Measurements from ENCODE around the gene SMYD3. TPM values are rescaled to one million over a fixed set of nuclear protein-coding genes. Genes with fewer than 3 reads are reported as not detected.

The SMYD3 gene
- total RNA-seq, 1 donor from 2014 or later: 23.8 TPM

DNA sequence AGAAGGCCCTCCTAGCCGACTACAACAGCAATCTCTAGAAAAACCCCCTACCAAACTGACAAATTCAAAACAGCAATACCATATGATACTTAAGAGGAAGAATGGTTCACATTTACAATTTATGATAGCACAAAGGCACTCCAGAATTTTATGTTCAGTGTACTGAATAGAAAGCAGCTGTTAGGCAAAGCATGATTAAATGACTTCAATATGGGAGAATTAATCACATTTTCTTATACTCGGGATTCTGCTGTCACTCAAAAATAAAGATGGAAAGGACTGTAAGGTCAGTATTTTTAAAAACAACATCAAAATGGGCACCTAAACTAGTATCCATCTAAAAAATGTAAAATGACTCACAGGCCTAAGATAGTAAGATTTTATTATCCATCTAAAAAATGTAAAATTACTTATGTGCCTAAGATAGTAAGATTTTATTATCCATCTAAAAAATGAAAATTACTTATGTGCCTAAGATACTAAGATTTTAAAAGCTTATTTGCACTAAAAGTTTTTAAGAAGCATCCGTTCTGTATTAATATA lies 198.5 kb downstream of the SMYD3 start:
- no peak overlapping the region for H3K4me3 ChIP-seq (ENCODE audit: low read depth, low read length)
- TF ChIP-seq, protein P1, sequence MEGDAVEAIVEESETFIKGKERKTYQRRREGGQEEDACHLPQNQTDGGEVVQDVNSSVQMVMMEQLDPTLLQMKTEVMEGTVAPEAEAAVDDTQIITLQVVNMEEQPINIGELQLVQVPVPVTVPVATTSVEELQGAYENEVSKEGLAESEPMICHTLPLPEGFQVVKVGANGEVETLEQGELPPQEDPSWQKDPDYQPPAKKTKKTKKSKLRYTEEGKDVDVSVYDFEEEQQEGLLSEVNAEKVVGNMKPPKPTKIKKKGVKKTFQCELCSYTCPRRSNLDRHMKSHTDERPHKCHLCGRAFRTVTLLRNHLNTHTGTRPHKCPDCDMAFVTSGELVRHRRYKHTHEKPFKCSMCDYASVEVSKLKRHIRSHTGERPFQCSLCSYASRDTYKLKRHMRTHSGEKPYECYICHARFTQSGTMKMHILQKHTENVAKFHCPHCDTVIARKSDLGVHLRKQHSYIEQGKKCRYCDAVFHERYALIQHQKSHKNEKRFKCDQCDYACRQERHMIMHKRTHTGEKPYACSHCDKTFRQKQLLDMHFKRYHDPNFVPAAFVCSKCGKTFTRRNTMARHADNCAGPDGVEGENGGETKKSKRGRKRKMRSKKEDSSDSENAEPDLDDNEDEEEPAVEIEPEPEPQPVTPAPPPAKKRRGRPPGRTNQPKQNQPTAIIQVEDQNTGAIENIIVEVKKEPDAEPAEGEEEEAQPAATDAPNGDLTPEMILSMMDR (conservative IDR thresholded peaks at IDR 0.05; ENCODE audit: low read depth, low read length): no peak
- no peak for DNase-seq (ENCODE audit: low read depth)

DNA sequence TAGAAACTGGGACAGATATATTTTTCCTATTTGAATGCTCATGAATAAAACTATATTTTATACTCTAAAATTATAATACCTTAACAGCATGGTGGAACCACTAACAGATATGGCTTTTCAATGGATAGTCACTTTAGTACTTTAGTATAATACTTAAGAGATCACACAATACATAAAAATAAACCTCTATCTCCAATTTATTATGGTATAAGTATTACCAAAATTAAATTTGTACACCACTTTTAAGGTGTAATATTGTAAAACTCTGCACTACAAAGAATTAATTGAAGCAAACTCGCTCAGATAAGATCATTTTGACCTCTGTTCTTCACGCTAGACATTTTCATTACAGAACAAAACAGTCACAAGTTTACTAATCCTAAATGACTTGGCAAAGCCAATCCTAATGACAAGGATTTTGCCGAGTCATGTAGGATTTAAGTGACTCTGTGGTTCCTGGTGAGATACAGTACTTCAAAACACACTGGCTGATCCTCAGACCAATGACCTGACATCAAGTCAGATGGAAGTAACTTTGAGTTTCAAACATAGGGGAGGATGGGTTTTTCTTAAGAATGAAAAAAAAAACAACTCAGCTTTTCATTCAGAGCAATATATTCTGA lies 200.6 kb downstream of the SMYD3 start:
- DNase-seq (ENCODE audit: low read depth): no peak
- TF ChIP-seq, protein P1 (conservative IDR thresholded peaks at IDR 0.05; ENCODE audit: low read depth, low read length): no peak
- H3K4me3 ChIP-seq (ENCODE audit: low read depth, low read length): no peak overlapping the region

DNA sequence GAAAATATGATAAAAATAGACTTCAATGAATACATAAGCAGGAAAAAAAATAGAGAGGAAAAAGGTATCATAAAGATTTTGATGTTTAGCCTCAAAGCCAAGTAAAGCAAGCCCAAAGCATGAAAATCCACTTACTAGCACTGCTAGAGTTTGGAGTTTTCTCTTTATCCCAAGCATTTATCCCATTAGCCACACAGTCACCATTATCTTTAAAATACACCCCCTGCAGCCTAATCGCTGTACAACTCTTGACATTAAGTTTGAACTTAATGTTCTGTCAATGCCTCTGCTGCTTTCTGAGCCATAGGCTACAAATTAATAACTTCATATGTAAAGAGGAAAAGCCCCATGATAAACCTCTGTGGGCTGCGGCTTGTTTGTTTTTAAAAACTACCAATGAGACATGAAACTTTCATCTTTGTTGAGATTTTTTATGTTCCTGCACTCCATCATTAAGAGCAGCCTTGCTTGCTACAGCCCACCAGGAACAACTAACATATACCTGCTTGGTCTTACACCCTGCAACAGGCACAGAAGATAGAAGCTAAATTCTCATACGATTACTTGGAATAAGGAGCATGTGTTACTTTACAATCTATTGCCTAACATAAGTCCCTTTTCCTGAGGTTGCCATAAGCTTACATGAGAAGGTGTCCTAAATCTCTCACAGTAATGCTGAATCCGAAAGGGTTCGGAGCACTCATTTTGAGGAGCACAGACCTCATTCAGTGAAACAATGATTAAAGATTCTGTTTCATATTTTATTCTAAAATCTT lies 202.4 kb downstream of the SMYD3 start:
- no peak for DNase-seq (ENCODE audit: low read depth)
- TF ChIP-seq, protein P1 (conservative IDR thresholded peaks at IDR 0.05; ENCODE audit: low read depth, low read length): no peak
- no peak overlapping the region for H3K4me3 ChIP-seq (ENCODE audit: low read depth, low read length)

DNA sequence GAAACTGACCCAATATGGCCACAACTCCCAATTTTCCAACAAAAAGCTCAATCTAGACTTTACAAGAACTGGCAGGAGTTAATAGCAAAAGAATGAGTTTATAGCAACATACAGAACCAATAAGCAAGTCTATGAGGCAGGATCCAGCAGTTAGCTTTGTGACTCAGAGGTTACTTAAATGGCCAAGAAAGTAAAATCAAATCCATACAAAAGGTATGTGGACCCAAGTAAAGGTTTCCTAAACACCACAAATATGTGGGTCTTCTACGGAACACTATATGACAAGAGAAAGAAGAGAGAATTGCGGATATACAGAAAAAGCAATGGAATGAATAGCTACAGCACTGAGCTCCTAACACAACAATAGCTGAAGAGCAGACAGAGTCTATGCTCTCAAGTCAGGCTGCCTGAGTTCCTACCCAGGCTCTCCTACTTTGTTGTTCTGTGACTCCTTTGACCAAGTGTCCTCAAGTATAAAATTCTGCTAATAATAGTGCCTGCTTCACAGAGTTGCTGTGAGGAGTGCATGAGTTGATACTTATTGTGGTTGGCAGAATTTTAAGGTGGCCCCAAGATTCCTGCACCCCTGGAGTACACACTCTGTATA lies 204.3 kb downstream of the SMYD3 start:
- H3K4me3 ChIP-seq (ENCODE audit: low read depth, low read length): no peak overlapping the region
- TF ChIP-seq, protein P1 (conservative IDR thresholded peaks at IDR 0.05; ENCODE audit: low read depth, low read length): no peak
- no peak for DNase-seq (ENCODE audit: low read depth)

DNA sequence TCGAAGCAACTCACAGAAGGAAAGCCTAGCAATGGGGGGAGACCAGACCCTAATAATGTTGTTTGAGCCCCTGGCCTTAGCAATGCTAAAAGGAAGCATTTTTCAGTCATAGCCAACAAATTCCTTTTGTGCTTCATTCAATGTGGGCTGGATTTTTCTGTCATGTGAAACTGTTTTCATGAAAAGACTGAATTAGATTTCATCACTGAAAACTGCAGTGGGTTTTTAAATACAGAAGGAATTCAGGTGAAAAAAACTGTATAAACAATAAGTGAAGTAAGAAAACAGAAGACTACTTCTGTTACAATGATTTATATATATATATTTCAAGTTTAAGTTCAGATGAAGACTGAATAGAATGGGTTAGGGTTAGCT lies 204.8 kb downstream of the SMYD3 start:
- DNase-seq (ENCODE audit: low read depth): no peak
- TF ChIP-seq, protein P1 (conservative IDR thresholded peaks at IDR 0.05; ENCODE audit: low read depth, low read length): no peak
- H3K4me3 ChIP-seq (ENCODE audit: low read depth, low read length): no peak overlapping the region

DNA sequence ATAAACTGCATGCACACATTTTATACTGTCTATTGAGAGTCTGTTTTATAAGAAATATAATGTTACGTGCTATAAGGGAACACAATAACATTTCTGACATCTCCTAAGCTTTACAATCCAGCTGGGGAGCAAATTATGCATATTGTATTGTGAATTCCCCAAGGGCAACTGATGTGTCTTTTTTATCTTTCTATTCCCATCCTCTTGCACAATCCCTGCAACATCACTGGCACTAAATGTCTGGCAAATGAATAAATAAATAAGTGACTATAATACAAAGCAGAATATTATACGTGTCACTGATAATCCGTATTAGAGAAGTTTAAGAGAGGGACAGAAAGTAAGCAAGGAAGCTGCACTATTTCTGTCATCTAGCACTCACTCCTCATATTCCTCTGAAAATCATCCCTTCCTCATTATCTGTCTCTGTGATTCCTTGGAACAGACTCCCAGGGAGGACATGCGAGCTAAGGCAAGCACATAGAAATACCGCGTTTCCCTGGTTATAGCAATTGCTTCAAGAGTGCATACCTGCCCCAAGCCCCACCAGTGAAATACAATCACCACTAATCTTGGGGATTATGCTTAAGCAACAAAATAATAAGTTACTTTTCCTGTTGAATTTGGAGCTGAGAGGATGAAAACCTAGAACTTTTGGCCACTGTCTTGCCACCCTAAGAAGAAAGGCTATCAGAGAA lies 205.4 kb downstream of the SMYD3 start:
- TF ChIP-seq, protein P1 (conservative IDR thresholded peaks at IDR 0.05; ENCODE audit: low read depth, low read length): no peak
- DNase-seq (ENCODE audit: low read depth): no peak
- no peak overlapping the region for H3K4me3 ChIP-seq (ENCODE audit: low read depth, low read length)
